HEK293T (cell line): ENCODE measurements around the gene SP2.

Experiments used
- ARNT ChIP-seq: fragments of 450-650 bp; IDR thresholded peaks from 2 replicates; pipeline ENCODE4 v1.6.1; 2017; ENCODE audit warnings: mild to moderate bottlenecking
- FOXA1 ChIP-seq: fragments of 450-650 bp; IDR thresholded peaks from 2 replicates; pipeline ENCODE4 v1.6.1; 2016; ENCODE audit warnings: mild to moderate bottlenecking
- FOXK2 ChIP-seq: fragments of 450-650 bp; IDR thresholded peaks from 2 replicates; pipeline ENCODE4 v1.6.1; 2016; ENCODE audit warnings: mild to moderate bottlenecking
- SP1 ChIP-seq: fragments of 450-650 bp; IDR thresholded peaks from 2 replicates; pipeline ENCODE4 v1.6.1; 2017
- SUZ12 ChIP-seq: fragments of 450-650 bp; IDR thresholded peaks from 2 replicates; pipeline ENCODE4 v1.6.1; 2016; ENCODE audit warnings: mild to moderate bottlenecking

GRCh38 chr17:47872651-47873161 is 23.3 kb upstream of the SP2 start:
- TF ChIP-seq SP1 = no peak
- no peak for TF ChIP-seq ARNT
- no peak for TF ChIP-seq SUZ12
- no peak for TF ChIP-seq FOXA1
- no peak for TF ChIP-seq FOXK2
